BLaER1 (cell line): ENCODE results near the gene SLC27A5.
A peak's percentile ranks its signal among the peaks of the same experiment; 100 is the strongest.
"Not testable (repeated sequence)": the region's sequence is repeated elsewhere in the genome, so short reads cannot be mapped to it uniquely, and the experiment has no call there.

Experiments
- H3K27ac ChIP-seq: shearing (Covaris generic); formaldehyde crosslinking; 2 replicates; pipeline ENCODE4 v1.8.1; 2022
- H3K27me3 ChIP-seq: shearing (Covaris generic); formaldehyde crosslinking; 2 replicates; pipeline ENCODE4 v1.8.1; 2022
- H3K36me3 ChIP-seq: shearing (Covaris generic); formaldehyde crosslinking; 2 replicates; pipeline ENCODE4 v1.8.1; 2022
- H3K4me1 ChIP-seq: shearing (Covaris generic); formaldehyde crosslinking; 2 replicates; pipeline ENCODE4 v1.8.1; 2022
- H3K4me2 ChIP-seq: shearing (Covaris generic); formaldehyde crosslinking; 2 replicates; pipeline ENCODE4 v1.8.1; 2022
- H3K4me3 ChIP-seq: shearing (Covaris generic); formaldehyde crosslinking; 2 replicates; pipeline ENCODE4 v1.8.1; 2022
- H3K9ac ChIP-seq: shearing (Covaris generic); formaldehyde crosslinking; 2 replicates; pipeline ENCODE4 v1.8.1; 2022
- H3K9me3 ChIP-seq: shearing (Covaris generic); formaldehyde crosslinking; 2 replicates; pipeline ENCODE4 v1.8.1; 2022
- H4K20me1 ChIP-seq: shearing (Covaris generic); formaldehyde crosslinking; 2 replicates; pipeline ENCODE4 v1.8.1; 2022
- Cebpa-rat ChIP-seq: shearing (Covaris generic); IDR thresholded peaks from 2 replicates; pipeline ENCODE4 v1.8.1; 2022

SLC27A5 gene

DNA sequence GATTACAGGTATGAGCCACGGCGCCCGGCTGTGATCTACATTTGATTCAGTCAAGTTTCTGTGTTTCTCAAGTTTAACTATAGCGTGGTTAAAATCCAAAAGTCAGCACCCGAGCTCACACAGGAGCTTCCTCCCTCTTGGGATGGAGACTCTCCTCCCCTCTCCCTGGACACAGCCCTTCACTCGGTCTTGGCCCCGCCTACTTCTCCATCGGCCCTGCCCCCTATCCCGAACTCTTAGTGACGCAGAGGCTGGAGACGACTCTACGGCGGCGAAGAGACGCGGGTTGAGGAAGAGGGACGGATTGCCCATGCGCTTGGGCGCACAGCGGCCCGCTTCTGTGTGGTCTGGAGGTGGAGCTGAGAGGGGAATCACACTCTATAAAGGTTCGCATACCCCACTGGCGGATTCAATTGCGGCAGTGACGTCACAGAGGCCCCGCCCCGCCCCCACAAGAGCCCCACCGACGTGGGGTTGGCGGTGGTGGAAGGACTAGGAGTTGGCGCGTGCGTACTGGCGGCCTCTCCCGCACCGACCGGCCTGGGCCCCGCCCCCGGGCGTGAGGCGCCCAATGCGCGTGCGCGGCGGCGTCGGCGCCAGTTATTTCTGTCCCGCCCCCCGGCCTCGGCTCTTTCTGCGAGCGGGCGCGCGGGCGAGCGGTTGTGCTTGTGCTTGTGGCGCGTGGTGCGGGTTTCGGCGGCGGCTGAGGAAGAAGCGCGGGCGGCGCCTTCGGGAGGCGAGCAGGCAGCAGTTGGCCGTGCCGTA is 32.2 kb upstream of the SLC27A5 start, which contains the start of gene TRIM28:
Gene TRIM28 (plus strand): TSS at position 239 of the 765 bp plus-strand sequence. CDS start 694 bp downstream, outside the sequence.
- peaks cover 47% of the 10 kb centered on the region for H4K20me1 ChIP-seq
- no peaks in the 10 kb centered on the region for H3K9me3 ChIP-seq
- H3K36me3 ChIP-seq, result peaks cover 37% of the 10 kb centered on the region
- H3K4me1 ChIP-seq, result peaks cover 42% of the 10 kb centered on the region
- H3K9ac ChIP-seq, result peak within 1 kb of the TSS; percentile 99
- peak within 1 kb of the TSS; percentile 99 for H3K4me2 ChIP-seq
- no peaks in the 10 kb centered on the region for H3K27me3 ChIP-seq
- H3K4me3 ChIP-seq, result peak within 1 kb of the TSS; percentile 100
- TF ChIP-seq Cebpa-rat, result no peak
- peak within 1 kb of the TSS; percentile 98 for H3K27ac ChIP-seq

DNA sequence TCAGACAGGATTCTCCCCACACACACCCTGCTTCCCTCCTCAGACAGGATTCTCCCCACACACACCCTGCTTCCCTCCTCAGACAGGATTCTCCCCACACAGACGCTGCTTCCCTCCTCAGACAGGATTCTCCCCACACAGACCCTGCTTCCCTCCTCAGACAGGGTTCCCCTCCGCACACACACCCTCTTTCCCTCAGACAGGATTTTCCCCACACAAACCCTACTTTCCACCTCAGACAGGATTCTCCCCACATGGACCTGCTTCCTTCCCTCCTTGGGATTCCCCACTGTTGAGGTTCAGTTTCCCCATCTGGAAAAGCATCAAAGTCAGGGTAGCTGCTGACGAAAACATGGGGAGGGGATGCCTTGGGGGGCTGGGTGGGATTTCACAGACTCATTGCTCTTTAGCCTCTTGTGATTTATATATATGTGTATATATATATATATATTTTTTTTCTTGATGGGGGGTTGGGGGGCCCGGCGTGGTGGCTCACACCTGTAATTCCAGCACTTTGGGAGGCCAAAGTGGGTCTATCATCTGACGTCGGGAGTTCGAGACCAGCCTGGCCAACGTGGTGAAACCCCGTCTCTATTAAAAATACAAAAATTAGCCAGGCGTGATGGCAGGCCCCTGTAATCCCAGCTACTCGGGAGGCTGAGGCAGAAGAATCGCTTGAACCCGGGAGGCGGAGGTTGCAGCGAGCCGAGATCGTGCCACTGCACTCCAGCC is 31.0 kb upstream of the SLC27A5 start:
- not testable (repeated sequence) for H3K9me3 ChIP-seq, H3K27me3 ChIP-seq, H3K4me3 ChIP-seq, H3K9ac ChIP-seq
- peaks cover 35% of the 10 kb centered on the region for H4K20me1 ChIP-seq
- peaks cover 51% of the 10 kb centered on the region for H3K4me1 ChIP-seq
- peak overlapping the region; percentile 86 for H3K4me2 ChIP-seq
- 0 out of 2 replicates have a peak overlapping the region, but pooled peaks have one; percentile 98 for H3K27ac ChIP-seq
- peaks cover 25% of the 10 kb centered on the region for H3K36me3 ChIP-seq

DNA sequence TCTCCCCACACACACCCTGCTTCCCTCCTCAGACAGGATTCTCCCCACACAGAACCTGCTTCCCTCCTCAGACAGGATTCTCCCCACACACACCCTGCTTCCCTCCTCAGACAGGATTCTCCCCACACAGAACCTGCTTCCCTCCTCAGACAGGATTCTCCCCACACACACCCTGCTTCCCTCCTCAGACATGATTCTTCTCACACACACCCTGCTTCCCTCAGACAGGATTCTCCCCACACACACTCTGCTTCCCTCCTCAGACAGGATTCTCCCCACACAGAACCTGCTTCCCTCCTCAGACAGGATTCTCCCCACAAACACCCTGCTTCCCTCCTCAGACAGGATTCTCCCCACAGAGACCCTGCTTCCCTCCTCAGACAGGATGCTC is 27.4 kb upstream of the SLC27A5 start:
- not testable (repeated sequence) for H3K27me3 ChIP-seq, H3K36me3 ChIP-seq, H4K20me1 ChIP-seq, H3K9me3 ChIP-seq
- Histone ChIP-seq H3K4me1 (peaks cover 39% of the 10 kb centered on the region), H3K9ac (peak overlapping the region; percentile 81), H3K4me3 (peak overlapping the region; percentile 65; the same call in 1 of the 2 replicates), H3K4me2 (peak overlapping the region; percentile 89), H3K27ac (peak overlapping the region; percentile 94)

DNA sequence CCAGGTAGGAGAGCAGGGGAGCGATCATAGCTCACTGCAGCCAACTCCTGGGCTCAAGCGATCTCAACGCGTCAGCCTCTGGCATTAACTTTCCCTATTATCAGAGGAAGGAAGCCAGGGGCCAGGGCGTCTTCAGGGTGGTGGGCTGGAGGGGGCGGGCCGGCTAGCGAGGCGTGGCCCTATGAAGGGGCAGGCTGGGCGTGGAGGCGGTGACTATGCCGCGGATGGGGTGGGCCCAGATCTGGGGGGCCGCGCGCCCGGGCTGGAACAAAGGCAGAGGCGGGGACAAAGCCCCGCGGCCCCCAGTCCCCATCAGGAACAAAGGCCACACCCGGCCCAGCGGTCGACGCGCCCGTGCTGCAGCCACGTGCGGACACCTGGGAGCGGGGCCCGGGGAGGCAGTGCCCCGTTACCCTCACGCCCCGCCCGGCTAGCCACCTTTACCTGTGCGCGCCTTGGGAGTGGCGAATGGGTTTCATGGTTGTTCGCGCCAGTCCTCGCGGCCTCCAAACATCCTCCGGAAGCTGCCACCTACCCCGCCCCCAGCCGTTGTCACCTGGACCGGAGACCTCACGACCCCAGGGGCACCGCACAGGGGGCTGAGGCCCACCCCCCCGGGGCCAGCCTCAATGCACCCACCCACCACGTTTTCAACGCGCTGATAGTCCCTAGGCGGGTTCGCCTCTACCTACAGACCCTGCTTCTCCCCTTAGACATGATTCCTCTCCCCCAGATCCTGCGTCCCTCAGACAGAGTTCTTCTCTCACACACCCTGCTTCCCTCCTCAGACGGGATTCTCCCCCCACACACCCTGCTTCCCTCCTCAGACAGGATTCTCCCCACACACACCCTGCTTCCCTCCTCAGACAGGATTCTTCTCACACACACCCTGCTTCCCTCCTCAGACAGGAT is 26.7 kb upstream of the SLC27A5 start:
- Histone ChIP-seq H3K36me3 (no peaks in the 10 kb centered on the region), H3K9ac (peak overlapping the region; percentile 81), H3K4me1 (peaks cover 39% of the 10 kb centered on the region), H3K27me3 (no peaks in the 10 kb centered on the region), H3K9me3 (no peaks in the 10 kb centered on the region), H4K20me1 (no peaks in the 10 kb centered on the region), H3K27ac (peak overlapping the region; percentile 94), H3K4me3 (peak overlapping the region; percentile 65), H3K4me2 (peak overlapping the region; percentile 89)
- no peak for TF ChIP-seq Cebpa-rat

DNA sequence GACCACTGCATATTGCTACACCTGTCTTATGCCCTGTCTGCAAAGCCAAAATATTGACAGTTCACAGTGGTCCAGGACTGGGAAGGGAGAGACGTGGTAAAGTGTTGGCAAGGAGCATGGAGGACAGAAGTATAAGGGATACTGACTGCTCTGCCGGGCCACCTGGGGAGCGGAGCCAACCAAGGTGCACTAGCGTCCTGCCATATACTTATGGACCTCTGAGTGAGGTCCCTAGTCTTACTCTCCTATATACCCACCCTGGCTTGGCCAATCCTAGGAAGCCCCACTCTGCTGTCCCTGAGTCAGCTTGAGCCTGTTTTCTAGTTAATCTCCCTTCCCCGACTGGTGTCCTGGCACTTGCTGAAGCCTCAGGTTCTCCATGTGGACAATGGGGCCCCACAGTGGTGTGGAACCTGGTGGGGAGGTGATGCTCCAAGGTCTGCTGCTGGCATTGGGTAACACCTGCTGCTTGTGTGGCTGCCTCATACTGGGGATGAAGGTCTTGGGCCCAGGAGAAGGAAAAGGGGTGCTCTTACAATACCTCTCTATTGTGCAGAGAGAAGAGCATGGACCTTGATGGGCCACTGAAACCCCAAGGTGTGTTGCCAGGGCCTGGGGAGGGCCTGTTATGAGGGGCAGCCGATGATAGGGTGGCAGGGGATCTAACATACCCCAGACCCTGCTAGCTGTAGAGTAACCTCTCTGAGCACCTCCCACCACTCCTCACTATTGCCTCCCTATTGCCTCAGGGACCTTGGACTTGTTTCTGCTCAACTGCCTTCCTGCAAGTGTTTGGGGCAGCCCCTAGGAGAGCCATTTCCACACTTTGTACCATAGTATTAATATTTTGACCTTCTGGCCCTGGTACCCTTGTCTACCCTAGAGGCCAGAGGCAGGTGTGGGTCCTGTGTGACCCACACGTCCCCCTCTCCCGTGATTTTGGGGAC is 25.3 kb upstream of the SLC27A5 start:
- H4K20me1 ChIP-seq, result no peaks in the 10 kb centered on the region
- peak overlapping the region; percentile 89 for H3K4me2 ChIP-seq
- peak overlapping the region; percentile 81 for H3K9ac ChIP-seq
- H3K27ac ChIP-seq, result peak overlapping the region; percentile 94
- H3K27me3 ChIP-seq, result no peaks in the 10 kb centered on the region
- TF ChIP-seq Cebpa-rat, result no peak
- H3K4me1 ChIP-seq, result peaks cover 28% of the 10 kb centered on the region
- 0 out of 2 replicates have a peak overlapping the region, but pooled peaks have one; percentile 65 for H3K4me3 ChIP-seq
- no peaks in the 10 kb centered on the region for H3K9me3 ChIP-seq
- H3K36me3 ChIP-seq, result no peaks in the 10 kb centered on the region

DNA sequence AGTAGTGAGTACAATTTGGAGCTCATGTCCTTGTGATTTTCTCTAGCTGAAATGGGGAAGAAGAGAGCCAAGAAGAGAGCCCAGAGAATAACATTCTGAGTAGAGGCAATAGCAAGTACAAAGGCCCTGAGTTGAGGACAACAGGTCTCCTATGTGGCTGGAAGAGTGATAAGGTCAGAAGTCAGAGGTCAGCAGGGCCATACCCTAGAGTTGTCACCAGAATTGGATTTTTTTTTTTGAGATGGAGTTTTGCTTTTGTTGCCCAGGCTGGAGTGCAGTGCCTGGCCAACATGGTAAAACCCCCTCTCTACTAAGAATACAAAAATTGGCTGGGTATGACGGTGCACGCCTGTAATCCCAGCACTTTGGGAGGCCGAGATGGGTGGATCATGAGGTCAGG is 24.1 kb upstream of the SLC27A5 start:
- H4K20me1 ChIP-seq, result no peaks in the 10 kb centered on the region
- no peak overlapping the region for H3K4me3 ChIP-seq
- no peaks in the 10 kb centered on the region for H3K9me3 ChIP-seq
- TF ChIP-seq Cebpa-rat, result no peak
- H3K4me1 ChIP-seq, result peaks cover 28% of the 10 kb centered on the region
- no peaks in the 10 kb centered on the region for H3K27me3 ChIP-seq
- H3K9ac ChIP-seq, result no peak overlapping the region
- no peak overlapping the region for H3K4me2 ChIP-seq
- H3K36me3 ChIP-seq, result no peaks in the 10 kb centered on the region
- H3K27ac ChIP-seq, result no peak overlapping the region

DNA sequence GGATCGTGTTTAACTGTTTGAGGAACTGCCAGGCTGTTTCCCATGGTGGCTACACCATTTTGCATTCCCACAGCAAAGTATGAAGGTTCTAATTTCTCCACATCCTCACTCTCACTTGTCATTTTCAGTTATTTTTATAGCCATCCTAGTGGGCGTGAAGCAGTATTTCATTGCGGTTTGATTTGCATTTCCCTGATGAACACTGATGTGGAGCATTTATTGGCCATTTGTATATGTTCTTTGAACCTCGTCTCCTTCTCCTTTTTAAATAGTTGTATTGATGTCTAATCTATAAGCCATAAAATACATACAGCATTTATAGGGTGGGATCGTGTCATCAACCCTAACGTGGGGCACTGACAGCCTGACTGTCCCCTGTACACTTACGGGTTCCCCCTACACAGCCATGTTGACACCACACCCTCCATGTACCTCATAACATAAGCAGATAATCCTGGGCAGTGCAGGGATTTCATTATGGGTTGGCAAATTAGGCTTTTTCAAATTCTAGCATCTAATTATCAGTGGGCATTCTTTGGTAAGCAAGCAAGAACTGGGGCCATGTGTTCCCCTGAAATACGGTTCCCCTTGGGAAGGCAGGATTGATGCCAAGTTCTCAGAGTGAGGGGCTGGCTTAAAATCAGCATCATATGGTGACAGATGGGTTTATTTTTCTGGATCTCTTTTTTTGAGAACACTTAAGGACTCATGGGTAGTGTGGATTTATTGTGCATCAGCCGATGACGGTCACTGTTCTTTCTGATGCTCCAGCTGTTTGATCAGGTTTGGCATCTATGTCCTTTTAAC is 19.4 kb upstream of the SLC27A5 start:
- no peak for TF ChIP-seq Cebpa-rat
- Histone ChIP-seq H3K27me3 (no peaks in the 10 kb centered on the region), H3K4me2 (no peak overlapping the region), H4K20me1 (no peaks in the 10 kb centered on the region), H3K4me3 (no peak overlapping the region), H3K27ac (no peak overlapping the region), H3K4me1 (no peaks in the 10 kb centered on the region), H3K36me3 (no peaks in the 10 kb centered on the region), H3K9ac (no peak overlapping the region), H3K9me3 (no peaks in the 10 kb centered on the region)

DNA sequence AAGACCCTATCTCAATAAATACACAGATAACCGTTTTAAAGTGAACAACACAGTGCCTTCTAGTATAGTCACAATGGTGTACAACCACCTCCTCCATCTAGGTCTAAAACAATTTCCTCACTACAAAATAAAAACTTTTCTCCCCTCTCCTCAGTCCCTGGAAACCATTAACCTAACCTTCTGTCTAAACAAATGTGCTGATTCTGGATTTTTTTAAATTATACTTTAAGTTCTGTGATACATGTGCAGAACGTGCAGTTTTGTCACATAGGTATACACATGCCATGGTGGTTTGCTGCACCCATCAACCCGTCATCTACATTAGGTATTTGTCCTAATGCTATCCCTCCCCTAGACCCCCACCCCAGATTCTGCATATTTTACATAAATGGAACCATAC is 17.6 kb upstream of the SLC27A5 start:
- H3K27me3 ChIP-seq, result no peaks in the 10 kb centered on the region
- H3K4me1 ChIP-seq, result no peaks in the 10 kb centered on the region
- H3K36me3 ChIP-seq, result no peaks in the 10 kb centered on the region
- H4K20me1 ChIP-seq, result no peaks in the 10 kb centered on the region
- H3K4me2 ChIP-seq, result no peak overlapping the region
- no peaks in the 10 kb centered on the region for H3K9me3 ChIP-seq
- no peak overlapping the region for H3K27ac ChIP-seq
- no peak overlapping the region for H3K4me3 ChIP-seq
- no peak overlapping the region for H3K9ac ChIP-seq
- TF ChIP-seq Cebpa-rat, result no peak
